ENCODE data around the gene TEX52.

Gene TEX52

DNA sequence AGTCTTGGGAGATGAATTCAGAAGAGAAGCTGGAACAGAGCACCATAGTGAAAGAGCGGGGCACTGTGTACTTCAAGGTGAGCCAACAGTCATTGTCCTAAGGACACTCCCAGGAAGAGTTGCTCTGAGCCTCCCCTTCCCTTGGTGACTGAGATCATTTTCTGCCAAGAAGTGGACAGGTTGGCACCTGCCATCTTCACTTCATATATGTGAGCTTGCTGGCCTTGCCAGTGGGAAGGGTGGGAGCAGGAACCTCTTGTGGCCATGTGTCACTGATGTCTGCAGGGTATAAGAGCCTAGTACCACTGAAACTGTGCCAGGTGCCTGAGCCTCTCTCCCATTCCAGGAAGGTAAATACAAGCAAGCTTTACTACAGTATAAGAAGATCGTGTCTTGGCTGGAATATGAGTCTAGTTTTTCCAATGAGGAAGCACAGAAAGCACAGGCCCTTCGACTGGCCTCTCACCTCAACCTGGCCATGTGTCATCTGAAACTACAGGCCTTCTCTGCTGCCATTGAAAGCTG, 56.7 kb downstream of the TEX52 start:
- Histone ChIP-seq H3K9me3 (replicated peaks in 1 of 2; ENCODE audit: control insufficient read depth in 2 of 2, insufficient read depth in 1 of 2, low read depth in 1 of 2, low read length in 2 of 2) (no peaks in the 10 kb centered on the region), H3K4ac (ENCODE audit: low read length) (no peak overlapping the region), H2BK120ac (ENCODE audit: low read depth, low read length) (no peak overlapping the region), H3K4me3 (ENCODE audit: low read length in 2 of 2) (no peak overlapping the region), H3K4me1 (ENCODE audit: control insufficient read depth in 2 of 2, insufficient read depth in 1 of 2, low read depth in 1 of 2, low read length in 2 of 2) (peaks cover 5 to 6% of the 10 kb centered on the region in 2 donors), H3K9ac (ENCODE audit: low read depth, low read length, poor library complexity) (no peak overlapping the region), H3K27me3 (ENCODE audit: control insufficient read depth in 3 of 3, insufficient read depth in 3 of 3, low read depth in 1 of 3, low read length in 3 of 3) (no peaks in the 10 kb centered on the region), H3K79me1 (ENCODE audit: low read depth, low read length) (peaks cover 2% of the 10 kb centered on the region), H4K91ac (ENCODE audit: low read depth, low read length, poor library complexity) (no peak overlapping the region), H2AK5ac (ENCODE audit: low read depth, low read length) (no peak overlapping the region), H2BK15ac (ENCODE audit: low read length) (no peak overlapping the region), H2AFZ (ENCODE audit: low read length) (no peak overlapping the region), H3K23ac (ENCODE audit: low read depth, low read length, poor library complexity) (no peak overlapping the region), H3K18ac (ENCODE audit: low read length) (no peak overlapping the region), H3K36me3 (replicated peaks in 1 of 2; ENCODE audit: control insufficient read depth in 2 of 2, insufficient read depth in 2 of 2, low read length in 2 of 2) (peaks cover 64 to 88% of the 10 kb centered on the region in 2 donors), H3K14ac (ENCODE audit: low read length) (no peak overlapping the region), H4K8ac (ENCODE audit: low read depth, low read length) (no peak overlapping the region), H2BK5ac (ENCODE audit: low read length) (no peak overlapping the region), H2BK12ac (ENCODE audit: low read length) (no peak overlapping the region), H3K27ac (replicated peaks; ENCODE audit: low read length) (no peak overlapping the region), H3K4me2 (ENCODE audit: insufficient read depth, low read length, poor library complexity, severe bottlenecking) (no peak overlapping the region)
- no CpG with 5 or more reads among the region's 3 CpGs for WGBS, 2 donors (ENCODE audit: extremely low coverage in 2 of 2, insufficient read length in 2 of 2, insufficient replicate concordance in 1 of 2)
- no peak for DNase-seq (ENCODE audit: low spot score)

Measured in neuronal stem cell (in vitro differentiated cells).